Tibial artery (tissue), 4 donors: Measurements from ENCODE around the gene PARN.

Experiments used
- DNase-seq, 2 donors: peaks; one replicate each; pipeline ENCODE4 v3.0.0-alpha.2; 2019
- H3K27ac ChIP-seq, 2 donors: fragments of 200-600 bp; sonication (generic) in 1 of 2; 1 replicate in 1 of 2; 2 replicates in 1 of 2; pipeline ENCODE4 v1.5.1; 2018 to 2019; ENCODE audit warnings: mild to moderate bottlenecking in 1 of 2
- H3K27me3 ChIP-seq, 2 donors: fragments of 200-600 bp; sonication (generic) in 1 of 2; one replicate each; pipeline versions ENCODE4 v1.5.1 to v1.6.0; 2016 to 2019
- H3K36me3 ChIP-seq, 3 donors: fragments of 200-600 bp; sonication (generic) in 2 of 3; one replicate each; pipeline ENCODE4 v1.5.1; 2016 to 2019; ENCODE audit warnings: mild to moderate bottlenecking in 2 of 3
- H3K4me1 ChIP-seq, 4 donors: fragments of 200-600 bp; sonication (generic) in 2 of 4; 1 replicate in 3 of 4; 2 replicates in 1 of 4; pipeline ENCODE4 v1.5.1; 2016 to 2019
- H3K4me3 ChIP-seq, 2 donors: fragments of 200-600 bp; sonication (generic) in 1 of 2; 1 replicate in 1 of 2; 2 replicates in 1 of 2; pipeline ENCODE4 v1.5.1; 2018 to 2019; ENCODE audit warnings: mild to moderate bottlenecking in 2 of 2
- H3K9me3 ChIP-seq, 3 donors: fragments of 200-600 bp; sonication (generic) in 1 of 3; one replicate each; pipeline ENCODE4 v1.5.1; 2016 to 2019
- intact Hi-C: fragments of 100-400 bp; cut with DNase I; formaldehyde crosslinking; loops from one replicate; pipeline ENCODE4 v1.15.0; 2023; ENCODE audit warnings: low total_unique reads
- TF ChIP-seq, protein P1 (sequence below), 2 experiments: fragments of 200-600 bp in 1 of 2; fragments of 450-650 bp in 1 of 2; IDR thresholded peaks; one replicate each; pipeline ENCODE4 v1.5.1; 2017 to 2019; ENCODE audit warnings: antibody characterized with exemption in 2 of 2, mild to moderate bottlenecking in 1 of 2, moderate library complexity in 1 of 2

Gene PARN

GRCh38 chr16:14564861-14565687, 65.0 kb downstream of the PARN start:
- intact Hi-C loops, result no loop called here
- H3K4me3 ChIP-seq, result no peak overlapping the region
- TF ChIP-seq, protein P1, sequence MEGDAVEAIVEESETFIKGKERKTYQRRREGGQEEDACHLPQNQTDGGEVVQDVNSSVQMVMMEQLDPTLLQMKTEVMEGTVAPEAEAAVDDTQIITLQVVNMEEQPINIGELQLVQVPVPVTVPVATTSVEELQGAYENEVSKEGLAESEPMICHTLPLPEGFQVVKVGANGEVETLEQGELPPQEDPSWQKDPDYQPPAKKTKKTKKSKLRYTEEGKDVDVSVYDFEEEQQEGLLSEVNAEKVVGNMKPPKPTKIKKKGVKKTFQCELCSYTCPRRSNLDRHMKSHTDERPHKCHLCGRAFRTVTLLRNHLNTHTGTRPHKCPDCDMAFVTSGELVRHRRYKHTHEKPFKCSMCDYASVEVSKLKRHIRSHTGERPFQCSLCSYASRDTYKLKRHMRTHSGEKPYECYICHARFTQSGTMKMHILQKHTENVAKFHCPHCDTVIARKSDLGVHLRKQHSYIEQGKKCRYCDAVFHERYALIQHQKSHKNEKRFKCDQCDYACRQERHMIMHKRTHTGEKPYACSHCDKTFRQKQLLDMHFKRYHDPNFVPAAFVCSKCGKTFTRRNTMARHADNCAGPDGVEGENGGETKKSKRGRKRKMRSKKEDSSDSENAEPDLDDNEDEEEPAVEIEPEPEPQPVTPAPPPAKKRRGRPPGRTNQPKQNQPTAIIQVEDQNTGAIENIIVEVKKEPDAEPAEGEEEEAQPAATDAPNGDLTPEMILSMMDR (IDR thresholded peaks at IDR 0.05), result no peak
- peaks cover 0 to 5% (median 0%) of the 10 kb centered on the region in 3 donors for H3K36me3 ChIP-seq
- no peak for DNase-seq
- no peak overlapping the region for H3K27ac ChIP-seq
- H3K27me3 ChIP-seq, result no peaks in the 10 kb centered on the region
- H3K4me1 ChIP-seq, result peaks cover 0 to 7% (median 0%) of the 10 kb centered on the region in 4 donors
- H3K9me3 ChIP-seq, result no peaks in the 10 kb centered on the region

DNA sequence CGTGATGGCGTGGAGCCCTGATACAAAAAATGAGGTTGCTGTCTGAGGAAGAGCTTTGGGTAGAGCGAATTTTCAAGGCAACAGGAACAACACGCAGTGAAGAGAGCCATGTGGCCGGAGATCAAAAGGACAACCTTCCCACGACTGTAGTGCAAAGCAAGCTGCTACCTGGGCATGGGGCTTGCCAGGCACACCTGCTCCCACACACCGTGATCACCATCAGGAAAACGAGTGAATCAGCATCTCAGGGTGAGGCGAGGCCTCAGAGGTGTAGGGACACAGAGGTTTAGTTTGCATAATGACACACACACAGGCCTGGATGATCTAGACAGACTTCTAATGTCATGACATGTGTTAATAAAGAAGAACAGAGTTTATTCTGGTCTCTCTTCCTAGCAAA, 65.7 kb downstream of the PARN start:
- Histone ChIP-seq H3K27ac (no peak overlapping the region), H3K9me3 (no peaks in the 10 kb centered on the region), H3K4me3 (no peak overlapping the region), H3K27me3 (no peaks in the 10 kb centered on the region), H3K4me1 (peaks cover 0 to 7% (median 0%) of the 10 kb centered on the region in 4 donors), H3K36me3 (peaks cover 0 to 5% (median 0%) of the 10 kb centered on the region in 3 donors)
- intact Hi-C loops, result no loop called here
- TF ChIP-seq, protein P1 (IDR thresholded peaks at IDR 0.05), result no peak
- DNase-seq, result no peak

DNA sequence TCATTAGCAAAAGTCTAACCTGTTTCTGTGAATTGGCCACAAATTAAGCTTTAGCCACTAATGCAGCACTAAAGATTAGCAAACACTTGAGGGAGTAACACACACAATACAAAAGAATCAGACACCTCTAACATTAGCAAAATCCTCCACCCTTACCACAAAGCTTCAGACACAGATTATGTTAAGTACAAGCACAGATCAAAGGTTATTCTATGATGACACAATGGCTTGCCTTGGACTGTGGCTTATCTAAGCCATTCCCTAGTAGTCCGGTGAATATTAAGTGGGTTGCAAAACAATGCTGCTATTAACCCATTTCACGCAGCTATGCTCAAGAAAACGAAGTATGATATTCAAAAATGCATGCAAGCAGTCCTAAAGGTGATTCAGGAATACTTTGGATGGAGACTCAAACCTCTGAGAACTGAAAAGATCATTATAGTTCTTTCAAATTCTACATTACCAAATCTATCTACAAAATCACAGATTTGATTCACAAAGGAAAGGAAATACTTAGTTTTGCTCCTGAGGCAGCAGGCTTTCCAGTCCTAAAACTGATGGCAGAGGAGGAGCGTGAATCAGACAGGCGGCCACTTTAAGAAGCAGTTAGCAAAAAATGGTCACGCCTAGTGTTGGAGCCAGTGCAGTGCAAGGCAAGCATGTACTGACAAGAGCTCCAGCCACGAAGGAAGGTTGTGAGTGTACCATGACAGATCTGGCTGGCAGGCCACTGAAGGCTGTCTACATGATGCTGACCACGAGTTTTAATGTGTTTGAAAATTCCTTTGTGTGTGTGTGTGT, 67.2 kb downstream of the PARN start:
- H3K9me3 ChIP-seq, result no peaks in the 10 kb centered on the region
- DNase-seq, result peak in 1 of 2 donors; percentile 26
- TF ChIP-seq, protein P1 (IDR thresholded peaks at IDR 0.05), result peak in 1 of 2 experiments; percentile 29
- intact Hi-C loops, result no loop called here
- H3K27ac ChIP-seq, result no peak overlapping the region
- peaks cover 0 to 6% (median 4%) of the 10 kb centered on the region in 3 donors for H3K36me3 ChIP-seq
- H3K27me3 ChIP-seq, result no peaks in the 10 kb centered on the region
- peaks cover 0 to 7% (median 0%) of the 10 kb centered on the region in 4 donors for H3K4me1 ChIP-seq
- no peak overlapping the region for H3K4me3 ChIP-seq

- intact Hi-C loops, result no loop called here
- H3K27ac ChIP-seq, result no peak overlapping the region
- no peak for DNase-seq
- no peak overlapping the region for H3K4me3 ChIP-seq
- H3K27me3 ChIP-seq, result no peaks in the 10 kb centered on the region
- H3K4me1 ChIP-seq, result peaks cover 0 to 7% (median 0%) of the 10 kb centered on the region in 4 donors
- TF ChIP-seq, protein P1 (IDR thresholded peaks at IDR 0.05), result no peak
- peaks cover 0 to 7% (median 4%) of the 10 kb centered on the region in 3 donors for H3K36me3 ChIP-seq
- H3K9me3 ChIP-seq, result no peaks in the 10 kb centered on the region
These were observed 69.5 kb downstream of the PARN start for GRCh38 chr16:14560523-14560922.

GRCh38 chr16:14559809-14560241, 70.2 kb downstream of the PARN start:
- Histone ChIP-seq H3K27ac (peak overlapping the region in 1 of 2 donors; percentile 7), H3K4me1 (peaks cover 0 to 7% (median 0%) of the 10 kb centered on the region in 4 donors), H3K4me3 (no peak overlapping the region), H3K36me3 (peaks cover 2 to 7% (median 4%) of the 10 kb centered on the region in 3 donors), H3K9me3 (no peaks in the 10 kb centered on the region), H3K27me3 (no peaks in the 10 kb centered on the region)
- intact Hi-C loops, result no loop called here
- TF ChIP-seq, protein P1 (IDR thresholded peaks at IDR 0.05), result no peak
- DNase-seq, result peak; percentile 54 to 69
